ENCODE data around the gene ZNF227.

DNA sequence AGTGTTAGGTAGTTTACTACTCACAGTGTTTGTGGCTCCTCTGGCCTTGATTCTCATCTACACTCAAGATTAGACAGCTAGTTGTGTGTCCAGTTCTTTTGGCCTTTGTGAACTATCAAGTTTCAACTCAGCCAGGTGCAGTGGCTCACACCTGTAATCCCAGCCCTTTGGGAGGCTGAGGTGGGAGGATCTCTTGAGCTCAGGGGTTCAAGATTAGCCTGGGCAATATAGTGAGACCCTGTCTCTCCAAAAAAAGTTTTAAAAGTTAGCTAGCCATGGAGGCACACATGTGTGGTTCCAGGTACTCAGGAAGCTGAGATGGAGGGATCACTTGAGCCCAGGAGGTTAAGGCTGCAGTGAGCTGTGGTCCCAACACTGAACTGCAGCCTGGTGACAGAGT is 31.4 kb upstream of the ZNF227 start:
- TF ChIP-seq CTCF (IDR thresholded peaks at IDR 0.05) = no peak
- TF ChIP-seq POLR2A (IDR thresholded peaks at IDR 0.05) = no peak
